Peyer's patch (tissue), 4 donors: ENCODE measurements around the gene SAT1.

Source experiments
- POLR2A ChIP-seq, 2 donors: fragments of 450-650 bp; IDR thresholded peaks; one replicate each; pipeline ENCODE4 v1.5.1; 2017; ENCODE audit warnings: antibody characterized with exemption in 2 of 2, mild to moderate bottlenecking in 2 of 2, moderate library complexity in 2 of 2
- TF ChIP-seq, protein P1 (sequence below), 6 experiments: fragments of 450-650 bp in 4 of 6; fragments of 200-600 bp in 2 of 6; sonication (generic) in 1 of 6; IDR thresholded peaks; one replicate each; pipeline ENCODE4 v1.5.1; 2017 to 2019; ENCODE audit warnings: antibody characterized with exemption in 6 of 6, mild to moderate bottlenecking in 3 of 6, moderate library complexity in 1 of 6

DNA sequence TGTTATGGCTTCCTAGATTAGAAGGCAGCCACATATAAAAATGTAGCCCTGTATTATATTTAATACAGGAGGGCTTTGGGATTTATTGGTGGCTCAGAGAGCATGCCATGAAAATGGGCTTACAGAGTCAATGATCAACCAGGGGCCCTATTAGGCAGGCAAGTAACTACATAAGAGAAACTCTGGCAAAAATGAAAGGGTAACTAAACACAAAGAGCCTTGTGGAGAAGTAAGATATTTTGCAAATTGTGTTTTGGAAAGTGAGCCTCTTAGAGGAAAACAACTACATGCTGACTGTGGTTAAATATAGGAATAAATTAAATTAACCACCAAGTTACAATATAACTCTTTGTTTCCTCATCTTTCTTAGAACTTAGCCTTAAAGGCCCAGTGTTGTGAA, 5.5 kb downstream of the SAT1 start:
- TF ChIP-seq, protein P1, sequence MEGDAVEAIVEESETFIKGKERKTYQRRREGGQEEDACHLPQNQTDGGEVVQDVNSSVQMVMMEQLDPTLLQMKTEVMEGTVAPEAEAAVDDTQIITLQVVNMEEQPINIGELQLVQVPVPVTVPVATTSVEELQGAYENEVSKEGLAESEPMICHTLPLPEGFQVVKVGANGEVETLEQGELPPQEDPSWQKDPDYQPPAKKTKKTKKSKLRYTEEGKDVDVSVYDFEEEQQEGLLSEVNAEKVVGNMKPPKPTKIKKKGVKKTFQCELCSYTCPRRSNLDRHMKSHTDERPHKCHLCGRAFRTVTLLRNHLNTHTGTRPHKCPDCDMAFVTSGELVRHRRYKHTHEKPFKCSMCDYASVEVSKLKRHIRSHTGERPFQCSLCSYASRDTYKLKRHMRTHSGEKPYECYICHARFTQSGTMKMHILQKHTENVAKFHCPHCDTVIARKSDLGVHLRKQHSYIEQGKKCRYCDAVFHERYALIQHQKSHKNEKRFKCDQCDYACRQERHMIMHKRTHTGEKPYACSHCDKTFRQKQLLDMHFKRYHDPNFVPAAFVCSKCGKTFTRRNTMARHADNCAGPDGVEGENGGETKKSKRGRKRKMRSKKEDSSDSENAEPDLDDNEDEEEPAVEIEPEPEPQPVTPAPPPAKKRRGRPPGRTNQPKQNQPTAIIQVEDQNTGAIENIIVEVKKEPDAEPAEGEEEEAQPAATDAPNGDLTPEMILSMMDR (IDR thresholded peaks at IDR 0.05), result no peak
- TF ChIP-seq POLR2A (IDR thresholded peaks at IDR 0.05), result no peak
